Putamen (tissue), 1 donor: Measurements from ENCODE around the gene SGSH.

Experiments used
- DNase-seq: peaks from one replicate; pipeline ENCODE4 v3.0.0-alpha.2; 2016; ENCODE audit warnings: low spot score

SGSH gene

DNA sequence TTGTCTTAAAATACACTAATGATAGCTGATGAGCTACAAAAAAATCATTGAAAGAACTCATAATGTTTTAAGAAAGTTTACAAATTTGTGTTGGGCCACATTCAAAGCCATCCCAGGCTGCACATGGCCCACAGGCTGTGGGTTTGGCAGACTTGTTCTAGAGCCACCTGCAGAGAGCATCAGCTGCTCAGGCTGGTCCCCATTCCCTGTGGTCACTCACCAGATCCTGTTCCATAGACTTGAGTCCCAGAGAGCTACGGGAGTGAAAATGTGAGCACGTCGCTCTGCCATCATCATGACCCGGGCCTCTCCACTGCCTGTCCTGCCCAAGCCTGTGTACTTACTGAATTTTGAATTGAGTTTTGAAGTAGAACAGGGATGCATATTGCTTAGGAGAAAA lies 7.0 kb upstream of the SGSH start:
- no peak for DNase-seq

DNA sequence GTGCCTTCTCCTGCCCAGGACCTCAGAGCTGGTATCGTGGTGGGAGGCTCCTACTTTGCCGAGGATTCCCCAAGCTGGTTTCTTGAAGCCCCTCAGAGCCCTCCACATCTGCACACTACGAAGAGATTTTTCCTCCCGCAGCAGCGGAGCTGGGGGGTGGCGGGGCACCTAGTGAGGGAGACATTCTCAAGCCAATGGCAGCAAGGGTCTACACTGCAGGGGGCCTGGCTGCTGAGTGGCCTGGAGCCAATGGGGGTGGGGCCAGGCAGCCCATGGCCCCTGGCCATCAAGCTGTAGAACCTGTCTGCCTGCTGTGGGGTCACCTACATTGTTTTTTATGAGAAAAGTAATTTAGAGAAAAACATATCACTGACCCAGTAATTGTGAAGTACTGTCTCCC lies 5.1 kb upstream of the SGSH start:
- DNase-seq = no peak

DNA sequence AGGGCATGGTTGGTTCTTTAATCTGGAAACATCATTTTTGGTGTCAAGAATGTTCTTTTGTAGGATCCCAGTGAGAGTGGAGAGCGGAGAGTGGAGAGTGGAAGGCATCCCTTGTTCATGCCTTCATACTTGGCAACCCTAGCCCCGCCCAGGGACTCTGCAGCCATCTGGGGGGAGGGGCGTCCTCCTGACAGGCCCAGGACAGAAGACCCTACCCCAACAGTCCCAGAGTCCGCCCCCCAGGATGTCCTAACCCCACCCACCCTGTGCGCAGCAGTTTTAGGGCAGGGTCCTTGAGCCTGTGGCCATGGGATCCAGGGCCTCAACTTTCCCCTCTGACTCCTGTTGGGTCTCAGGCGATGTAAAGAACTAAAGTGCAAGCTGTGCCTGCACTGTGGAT lies 4.5 kb upstream of the SGSH start:
- DNase-seq = no peak

DNA sequence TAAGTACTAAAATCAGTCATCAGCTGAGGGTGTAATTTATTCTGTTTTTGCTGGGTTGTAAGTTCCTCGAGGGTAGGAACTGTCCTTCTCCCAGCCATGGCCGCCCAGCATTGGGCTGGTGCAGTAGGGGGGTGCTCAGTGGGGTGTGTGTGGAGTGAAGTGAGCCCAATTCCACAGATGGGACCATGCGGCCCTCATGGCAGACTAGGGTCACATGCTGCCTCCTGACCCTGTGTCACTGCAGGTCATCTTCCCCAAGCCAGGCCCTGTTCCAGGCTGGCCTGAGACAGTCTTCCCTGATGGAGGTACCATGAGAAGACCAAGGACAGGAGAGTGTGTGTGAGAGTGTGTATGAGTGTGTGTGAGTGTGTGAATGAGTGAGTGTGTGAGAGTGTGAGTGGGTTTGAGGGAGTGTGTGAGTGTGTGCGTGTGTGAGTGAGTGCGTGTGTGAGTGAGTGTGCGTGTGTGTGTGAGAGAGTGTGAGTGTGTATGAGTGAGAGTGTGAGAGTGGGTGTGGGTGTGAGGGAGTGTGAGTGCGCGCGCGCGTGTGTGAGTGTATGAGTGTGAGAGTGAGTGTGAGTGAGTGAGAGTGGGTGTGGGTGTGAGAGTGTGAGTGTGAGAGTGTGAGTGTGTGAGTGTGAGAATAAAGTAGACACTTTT lies 3.8 kb upstream of the SGSH start:
- DNase-seq = no peak

DNA sequence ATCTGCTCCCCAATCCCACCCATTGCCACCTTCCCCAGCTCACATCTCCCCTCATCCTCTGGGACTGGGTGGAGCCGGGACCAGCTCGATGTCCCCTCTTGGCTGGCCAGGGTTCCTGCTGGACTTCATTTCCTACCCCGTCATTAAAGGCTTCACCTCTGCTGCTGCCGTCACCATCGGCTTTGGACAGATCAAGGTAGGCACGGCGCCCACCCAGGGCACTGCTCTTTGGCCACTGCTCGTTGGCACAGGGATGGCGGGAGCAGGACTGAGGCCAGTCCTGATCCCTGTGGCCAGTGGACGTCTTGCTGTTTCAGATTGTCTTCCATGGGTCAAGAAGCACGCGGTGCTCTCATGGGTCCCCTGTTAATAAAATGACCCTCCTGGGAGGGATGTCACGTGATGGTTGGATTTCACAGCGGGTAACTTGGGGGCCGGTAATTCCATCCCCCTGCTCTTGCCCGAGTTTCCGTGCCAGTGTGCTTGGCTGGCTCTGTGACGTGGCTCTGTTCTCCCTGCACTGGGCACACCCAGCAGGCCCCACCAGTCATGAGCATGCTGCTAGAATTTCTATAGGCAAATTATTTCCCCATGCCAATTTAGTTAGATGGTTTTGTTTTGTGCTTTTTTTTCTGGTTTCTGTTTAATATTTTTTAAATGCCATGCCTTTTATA lies 3.1 kb upstream of the SGSH start:
- DNase-seq = no peak

DNA sequence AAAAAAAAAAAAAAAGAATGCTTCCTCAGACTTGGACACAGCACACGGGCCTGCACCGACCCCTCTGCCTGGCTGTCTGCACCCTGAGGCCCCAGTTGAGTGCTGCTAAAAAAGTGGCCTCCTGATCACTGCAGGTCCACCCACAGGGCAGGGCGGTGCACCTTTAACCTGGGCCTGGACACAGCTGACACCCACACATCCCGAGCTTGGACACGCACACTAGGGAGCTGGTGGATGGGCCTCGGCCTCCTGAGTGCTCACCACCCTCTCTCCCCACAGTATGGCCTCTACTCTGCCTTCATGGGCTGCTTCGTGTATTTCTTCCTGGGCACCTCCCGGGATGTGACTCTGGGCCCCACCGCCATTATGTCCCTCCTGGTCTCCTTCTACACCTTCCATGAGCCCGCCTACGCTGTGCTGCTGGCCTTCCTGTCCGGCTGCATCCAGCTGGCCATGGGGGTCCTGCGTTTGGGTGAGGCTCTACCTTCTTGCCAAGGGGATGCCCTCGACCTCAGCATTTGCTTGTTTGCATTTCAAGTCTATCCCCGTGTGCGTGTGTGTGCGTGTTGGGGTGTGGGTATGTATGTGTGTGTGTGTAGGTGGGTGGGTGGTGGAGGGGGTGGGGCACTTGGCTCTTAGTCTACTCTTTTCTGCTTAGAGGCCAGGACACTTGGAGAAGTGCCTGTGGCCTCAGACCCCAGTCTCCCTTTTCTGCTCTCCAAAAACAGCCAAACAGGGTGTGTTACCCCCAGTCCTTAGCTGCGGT lies 2.4 kb upstream of the SGSH start:
- DNase-seq = no peak

DNA sequence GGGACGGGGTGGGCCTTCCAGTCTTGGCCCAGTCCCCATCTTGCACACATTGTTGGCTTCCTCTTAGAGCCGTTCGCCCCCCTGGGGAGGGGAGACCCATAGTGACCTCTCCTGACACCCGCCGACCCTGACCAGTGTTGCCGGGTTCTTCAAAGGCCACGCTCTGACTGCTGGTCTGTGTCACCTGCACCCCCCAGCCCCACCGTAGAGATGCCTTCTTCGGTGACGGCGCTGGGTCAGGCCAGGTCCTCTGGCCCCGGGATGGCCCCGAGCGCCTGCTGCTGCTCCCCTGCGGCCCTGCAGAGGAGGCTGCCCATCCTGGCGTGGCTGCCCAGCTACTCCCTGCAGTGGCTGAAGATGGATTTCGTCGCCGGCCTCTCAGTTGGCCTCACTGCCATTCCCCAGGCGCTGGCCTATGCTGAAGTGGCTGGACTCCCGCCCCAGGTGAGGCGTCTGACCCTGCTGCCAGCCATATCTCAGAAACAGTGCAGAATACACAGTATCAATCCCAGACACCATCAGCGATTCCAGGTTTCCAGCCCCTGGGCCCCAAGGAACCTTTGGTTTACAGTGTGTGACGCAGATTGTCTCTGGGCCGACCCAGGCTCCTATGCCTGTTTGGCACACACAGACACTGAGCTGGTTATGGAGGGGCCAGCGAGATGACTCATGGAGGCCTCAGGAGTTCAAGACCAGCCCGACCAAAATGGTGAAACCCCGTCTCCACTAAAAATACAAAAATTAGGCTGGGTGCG lies 1.4 kb upstream of the SGSH start:
- no peak for DNase-seq

DNA sequence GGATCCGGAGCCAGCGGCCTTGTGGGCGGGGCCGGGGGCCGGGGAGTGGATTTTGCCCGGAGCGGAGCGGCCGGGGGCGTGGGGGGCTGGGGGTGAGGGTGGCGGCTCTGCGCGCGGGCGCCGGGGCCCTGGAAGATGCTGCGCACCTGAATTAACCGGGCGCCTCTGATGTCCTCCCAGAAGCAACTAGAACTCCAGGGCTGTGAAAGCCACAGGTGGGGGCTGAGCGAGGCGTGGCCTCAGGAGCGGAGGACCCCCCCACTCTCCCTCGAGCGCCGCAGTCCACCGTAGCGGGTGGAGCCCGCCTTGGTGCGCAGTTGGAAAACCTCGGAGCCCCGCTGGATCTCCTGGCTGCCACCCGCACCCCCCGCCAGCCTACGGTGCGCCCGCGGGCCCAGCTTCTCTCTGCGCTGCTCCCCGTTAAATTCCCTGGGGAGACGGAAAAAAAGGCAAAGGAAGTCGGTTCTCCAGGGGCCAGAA lies 643 bp upstream of the SGSH start:
- DNase-seq = no peak

DNA sequence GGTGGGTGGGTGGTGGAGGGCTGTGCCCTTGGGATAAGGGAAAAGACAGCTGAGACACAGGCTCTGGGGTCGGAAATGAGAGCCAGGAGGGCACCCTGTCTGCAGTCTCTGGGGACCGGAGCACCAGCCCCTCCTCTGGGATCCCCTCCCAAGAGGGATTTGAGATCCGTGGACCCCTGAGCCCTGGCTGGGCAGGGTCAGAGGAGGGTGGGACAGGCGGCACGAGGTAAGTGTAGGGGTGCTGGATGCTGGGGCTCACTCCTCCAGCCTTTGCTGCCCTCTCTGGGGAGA lies 425 bp downstream of the SGSH start:
- no peak for DNase-seq

DNA sequence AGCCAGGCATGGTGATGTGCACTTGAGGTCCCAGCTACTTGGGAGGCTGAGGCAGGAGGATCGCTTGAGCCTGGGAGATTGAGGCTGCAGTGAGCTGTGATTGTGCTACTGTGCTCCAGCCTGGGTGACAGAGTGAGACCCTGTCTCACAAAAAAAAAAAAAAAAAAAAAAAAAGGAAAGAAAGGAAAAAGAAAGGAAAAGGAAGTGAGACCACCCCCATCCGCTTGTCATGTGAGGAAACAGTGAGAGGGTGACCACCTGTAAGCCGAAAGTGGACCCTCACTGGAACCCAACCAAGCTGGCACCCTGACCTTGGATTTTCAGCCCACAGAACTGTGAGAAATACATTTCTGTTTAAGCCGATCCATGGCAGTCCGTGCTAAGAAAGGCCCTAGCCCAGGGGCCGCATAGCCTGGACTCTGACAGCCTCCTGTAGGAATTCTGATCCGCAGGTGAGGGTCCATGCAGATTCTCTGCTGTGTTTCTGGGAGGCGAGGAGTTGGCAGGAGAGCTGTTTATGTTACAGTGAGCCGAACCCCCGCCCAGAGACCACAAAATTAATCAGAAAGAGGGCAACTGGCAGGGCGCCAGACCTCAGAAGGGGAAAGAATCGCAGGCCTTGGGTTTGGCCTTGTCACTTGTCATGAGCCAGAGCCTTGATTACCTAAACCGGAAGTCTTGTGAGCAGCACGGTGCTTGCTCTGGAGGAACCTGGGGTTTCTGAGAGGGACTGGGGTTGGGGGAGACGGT lies 945 bp downstream of the SGSH start:
- no peak for DNase-seq

DNA sequence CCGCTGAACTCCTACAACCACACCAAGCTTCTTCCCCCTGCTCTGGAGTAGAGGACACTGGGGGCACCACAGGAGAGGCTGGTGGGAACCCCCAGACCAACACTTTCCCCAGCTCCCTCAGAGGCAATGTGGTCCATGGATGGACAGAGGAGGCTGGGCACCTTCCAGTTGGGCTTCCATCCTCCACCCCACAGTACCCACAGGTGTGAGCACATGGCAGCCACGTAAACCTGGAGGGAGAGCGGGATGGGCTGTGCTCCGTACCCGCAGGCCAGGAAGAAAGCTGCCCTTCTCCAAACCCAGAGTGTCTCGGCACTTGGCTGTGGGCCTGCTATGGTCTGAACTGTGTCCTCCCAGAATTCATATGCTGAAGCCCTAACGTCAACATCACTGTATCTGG lies 1.7 kb downstream of the SGSH start:
- no peak for DNase-seq

DNA sequence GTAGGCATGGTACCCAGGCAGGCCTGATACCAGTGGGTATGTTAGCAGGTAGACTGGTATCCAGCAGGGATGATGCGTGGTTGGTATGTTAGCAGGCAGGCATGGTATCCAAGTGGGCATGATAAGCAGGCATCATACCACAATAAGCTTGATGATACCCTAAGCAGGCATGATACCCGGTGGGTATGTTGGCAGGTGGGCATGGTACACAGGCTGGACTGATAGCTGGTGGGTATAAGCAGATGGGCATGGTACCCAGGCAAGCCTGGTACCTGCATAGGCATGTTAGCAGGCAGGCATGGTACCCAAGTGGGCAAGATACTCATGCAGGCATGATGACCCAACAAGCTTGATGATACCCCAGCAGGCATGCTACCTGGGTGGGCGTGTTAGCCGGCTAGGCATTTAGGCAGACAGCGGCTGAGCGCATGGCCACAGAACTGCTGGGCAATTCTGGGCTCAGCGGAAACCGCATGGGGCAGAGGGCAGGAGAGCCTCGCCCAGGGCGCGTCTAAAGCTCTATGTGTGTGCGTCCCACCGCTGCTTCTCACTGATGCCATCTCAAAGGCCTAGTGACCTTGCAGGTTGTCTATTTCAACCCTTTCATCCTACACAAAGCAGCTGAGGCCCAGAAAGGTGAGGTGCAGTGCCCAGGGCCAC lies 2.3 kb downstream of the SGSH start:
- DNase-seq = no peak

DNA sequence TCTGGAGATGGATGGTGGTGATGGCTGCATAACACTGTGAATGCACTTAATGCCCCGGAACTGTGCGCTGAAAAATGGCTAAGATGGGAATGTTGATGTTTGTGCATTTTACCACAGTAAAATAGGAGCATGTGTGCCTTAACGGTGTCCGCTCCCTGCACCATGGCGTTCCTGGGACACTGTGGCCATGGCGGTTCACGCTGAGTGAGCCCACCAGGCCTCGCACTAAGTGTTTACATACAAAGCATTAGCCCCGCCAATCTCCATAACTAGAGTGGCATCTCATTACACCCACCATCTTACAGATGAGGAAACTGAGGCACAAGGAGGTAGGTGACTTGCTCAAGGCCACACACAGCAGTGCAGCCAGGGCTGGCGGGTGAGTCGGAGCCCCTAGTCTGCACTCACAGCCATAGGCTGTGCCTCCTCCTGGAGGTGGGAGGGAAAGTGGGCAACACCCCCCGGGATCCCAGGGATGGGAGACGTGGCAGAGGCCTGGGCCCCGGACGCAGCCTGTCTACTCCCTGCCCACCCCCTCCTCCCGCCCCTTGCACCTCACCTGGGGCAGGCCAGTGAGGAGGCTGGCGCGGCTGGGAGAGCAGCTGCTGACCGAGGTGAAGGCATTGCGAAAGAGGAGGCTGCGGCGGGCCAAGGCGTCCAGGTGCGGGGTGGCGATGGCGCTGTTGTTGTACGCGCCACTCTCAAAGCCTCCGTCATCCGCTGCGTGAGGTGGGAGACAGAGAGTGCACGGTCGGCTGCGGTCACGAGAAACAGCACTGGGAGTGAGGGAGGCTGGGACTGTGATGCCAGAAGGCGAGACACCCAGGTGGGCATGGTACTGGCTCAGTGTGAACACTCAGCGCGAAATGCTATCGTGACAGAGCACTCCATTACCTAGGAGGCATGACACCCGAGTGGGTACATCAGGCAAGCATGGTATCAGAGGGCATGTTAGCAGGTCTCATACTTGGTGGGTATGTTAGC lies 3.4 kb downstream of the SGSH start:
- no peak for DNase-seq

DNA sequence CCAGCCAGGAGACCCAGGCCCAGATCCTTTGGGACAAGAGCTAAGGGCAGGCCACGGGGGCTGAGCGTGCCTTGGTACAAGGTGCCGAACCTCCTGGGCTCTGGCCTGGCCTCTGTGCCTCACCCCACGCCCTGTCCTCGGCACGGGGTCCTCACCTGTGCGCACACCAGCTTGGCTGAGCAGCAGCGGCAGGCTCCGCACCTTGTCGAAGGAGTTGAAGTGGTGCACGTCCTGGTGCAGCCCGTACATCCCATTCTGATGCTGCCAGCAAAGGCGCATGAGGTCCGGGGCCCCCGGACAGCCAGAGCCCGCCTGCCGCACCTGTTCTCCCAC lies 5.3 kb downstream of the SGSH start:
- DNase-seq = no peak

DNA sequence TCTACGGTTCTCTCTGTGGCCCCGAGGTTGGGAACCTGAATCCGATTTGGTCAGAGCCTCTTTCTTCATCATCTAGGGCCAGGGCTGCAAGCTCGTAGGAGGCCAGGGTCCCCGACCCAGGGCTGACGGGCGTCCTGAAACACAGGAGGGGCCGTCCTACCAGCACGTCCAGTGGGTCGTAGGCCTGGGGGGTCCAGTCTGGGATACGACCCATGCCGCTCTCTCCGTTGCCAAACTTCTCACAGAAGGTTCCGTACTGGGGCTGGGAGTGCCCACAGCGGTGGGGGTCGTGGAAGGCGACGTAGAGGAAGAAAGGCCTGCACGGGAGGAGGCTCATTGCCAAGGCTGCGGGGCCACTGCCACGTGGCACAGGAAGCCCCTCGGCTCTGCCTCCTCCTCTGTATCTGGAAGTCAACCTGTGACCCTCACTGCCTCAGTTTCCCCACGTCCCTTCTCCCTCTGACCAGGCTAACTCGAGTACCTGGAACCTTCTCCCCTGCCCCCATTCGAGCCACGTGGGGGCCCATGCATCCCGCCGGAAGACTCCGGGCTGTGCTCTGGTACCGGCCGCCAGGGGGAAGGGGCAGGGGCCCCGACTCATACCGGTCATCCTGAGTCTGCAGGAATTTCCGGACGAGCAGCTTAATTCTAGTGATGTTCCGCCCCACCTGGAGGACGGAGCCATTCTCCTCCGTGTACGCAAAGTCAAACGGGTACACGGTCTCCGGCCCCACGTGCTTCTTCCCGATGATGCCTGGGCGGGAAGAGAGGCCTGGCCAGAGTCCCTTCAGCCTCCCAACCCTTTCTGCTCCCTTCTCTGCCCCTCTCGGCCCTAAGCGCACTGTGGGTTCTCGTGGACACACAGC lies 5.9 kb downstream of the SGSH start:
- DNase-seq = no peak

DNA sequence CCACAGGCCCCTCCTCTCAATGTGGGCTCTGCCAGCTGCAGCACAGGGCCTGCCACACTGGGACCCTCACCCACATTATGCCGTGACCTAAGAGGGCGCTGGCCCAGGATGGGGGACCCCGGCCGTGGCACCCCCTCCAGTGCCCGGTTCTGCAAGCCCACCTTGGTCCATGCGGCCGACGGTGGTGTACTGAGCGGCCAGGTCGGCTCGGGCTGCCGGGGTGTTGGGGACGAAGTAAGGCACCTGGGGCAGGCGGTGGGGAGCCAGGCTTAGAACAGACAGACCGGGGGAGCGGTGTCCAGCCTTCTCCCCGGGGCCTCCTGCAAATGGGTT lies 6.5 kb downstream of the SGSH start:
- no peak for DNase-seq

DNA sequence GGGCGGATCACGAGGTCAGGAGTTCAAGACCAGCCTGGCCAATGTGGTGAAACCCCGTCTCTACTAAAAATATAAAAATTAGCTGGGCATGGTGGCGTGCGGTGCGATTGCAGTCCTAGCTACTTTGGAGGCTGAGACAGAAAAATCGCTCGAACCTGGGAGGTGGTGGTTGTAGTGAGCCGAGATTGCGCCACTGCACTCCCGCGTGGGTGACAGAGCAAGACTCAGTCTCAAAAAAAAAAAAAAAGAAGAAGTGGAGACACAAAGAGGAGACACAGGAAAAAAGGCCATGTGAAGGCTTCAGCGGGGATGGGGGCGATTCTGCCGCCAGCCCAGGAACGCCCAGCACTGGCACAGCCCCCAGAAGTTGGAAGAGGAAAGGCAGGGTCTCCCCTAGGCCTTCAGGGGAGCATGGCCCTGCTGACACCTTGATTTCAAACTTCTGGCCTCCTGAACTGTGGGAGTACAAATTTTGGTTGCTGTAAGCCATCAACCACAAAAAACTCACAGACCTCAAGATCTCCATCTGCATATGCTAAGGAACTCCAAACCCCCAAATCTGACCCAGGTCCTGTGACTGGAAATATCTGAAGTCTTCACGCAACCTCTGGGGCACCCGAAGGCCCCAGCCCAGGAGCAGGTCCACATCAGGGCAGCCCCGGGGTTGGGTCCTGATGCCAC lies 7.0 kb downstream of the SGSH start:
- DNase-seq = peak; percentile 37

DNA sequence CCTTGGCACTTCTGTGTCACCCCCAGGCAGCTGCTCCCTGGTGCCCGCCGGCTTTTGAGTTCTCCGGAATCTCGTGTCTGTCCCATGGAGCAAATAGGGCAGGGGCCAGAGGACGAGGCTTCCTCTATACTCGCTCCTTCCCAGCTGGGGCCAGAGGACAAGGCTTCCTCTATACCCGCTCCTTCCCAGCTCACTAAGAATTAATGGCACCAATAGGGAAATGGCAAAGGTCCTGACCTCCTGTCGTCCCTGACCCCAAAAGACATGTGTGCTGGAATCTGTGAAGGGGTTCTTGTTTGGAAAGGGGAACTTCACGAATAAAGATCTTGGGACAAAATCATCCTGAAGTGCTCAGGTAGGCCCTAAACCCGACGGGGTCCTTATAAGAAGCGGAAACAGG lies 7.6 kb downstream of the SGSH start:
- no peak for DNase-seq

DNA sequence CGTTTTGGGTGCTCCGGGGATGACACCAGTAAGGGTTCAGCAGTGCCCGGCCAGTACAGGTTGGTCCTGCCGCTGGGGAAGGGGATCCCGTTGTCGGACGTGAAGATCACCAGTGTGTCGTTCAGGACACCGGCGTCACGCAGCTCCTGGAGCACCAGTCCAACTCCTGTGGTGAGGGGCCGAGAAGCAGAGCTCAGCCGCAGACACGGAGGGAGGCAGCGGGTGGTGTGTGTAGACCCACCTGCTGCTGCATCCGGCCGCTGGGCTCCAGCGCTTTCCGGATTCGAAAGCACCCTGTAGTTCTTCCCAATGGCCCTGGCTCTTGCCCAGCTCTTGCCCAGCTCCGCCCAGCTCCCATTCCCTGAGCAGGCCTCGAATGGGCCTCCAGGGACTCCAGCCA lies 8.0 kb downstream of the SGSH start:
- DNase-seq = no peak
